OCI-LY1 (cell line): ENCODE results near the gene ARL15.

Experiments used
- CTCF ChIP-seq: fragments of 200-600 bp; sonication (generic), shearing (Covaris generic); IDR thresholded peaks from 2 replicates; pipeline ENCODE4 v1.5.1; 2017; ENCODE audit warnings: mild to moderate bottlenecking, antibody characterized with exemption, low read length, moderate library complexity, mixed read lengths
- EZH2 ChIP-seq: fragments of 200-600 bp; sonication (generic), shearing (Covaris generic); IDR thresholded peaks from 2 replicates; pipeline ENCODE4 v1.8.0; 2017; ENCODE audit warnings: borderline replicate concordance, mixed run types, mild to moderate bottlenecking, antibody characterized with exemption, low read length, moderate library complexity, mixed read lengths

DNA sequence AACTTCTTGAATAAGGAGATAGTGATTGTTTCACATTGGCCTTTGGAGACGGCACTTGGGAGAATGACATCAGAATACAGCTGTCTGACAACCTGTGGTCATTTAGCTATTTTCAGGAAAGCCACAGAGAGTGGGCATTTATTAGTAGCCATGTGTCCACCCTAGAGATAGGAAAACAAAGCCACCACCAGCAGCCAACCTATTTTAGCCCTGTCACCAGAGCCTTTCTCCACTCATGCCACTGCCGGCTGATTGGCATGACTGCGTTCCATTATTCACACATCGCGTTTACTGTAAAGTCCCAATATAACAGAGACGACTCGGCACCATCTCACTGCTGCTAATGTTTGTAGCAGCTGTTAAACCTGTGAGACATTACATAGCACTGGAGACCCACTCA lies 419.9 kb downstream of the ARL15 start:
- TF ChIP-seq CTCF, result no peak
- TF ChIP-seq EZH2, result no peak
